Trophoblast cell (in vitro differentiated cells and primary cell): ENCODE data around the gene CELA2B.

Experiments used
- DNase-seq, 2 donors: peaks; one replicate each; pipeline ENCODE4 v3.0.0-alpha.2; 2016
- H2AFZ ChIP-seq: 2 replicates; pipeline ENCODE4 v1.6.1; 2013; ENCODE audit warnings: low read length, moderate library complexity, mild to moderate bottlenecking; ENCODE audit not compliant: insufficient read depth, poor library complexity
- H2AK5ac ChIP-seq: 2 replicates; pipeline ENCODE4 v1.6.1; 2013; ENCODE audit warnings: mild to moderate bottlenecking, low read length
- H2BK120ac ChIP-seq: 2 replicates; pipeline ENCODE4 v1.6.1; 2013; ENCODE audit warnings: low read length, mild to moderate bottlenecking, moderate library complexity; ENCODE audit not compliant: insufficient read depth, poor library complexity
- H2BK12ac ChIP-seq: 2 replicates; pipeline ENCODE4 v1.6.1; 2013; ENCODE audit warnings: mild to moderate bottlenecking, low read length, moderate library complexity
- H2BK5ac ChIP-seq: 2 replicates; pipeline ENCODE4 v1.6.1; 2013; ENCODE audit warnings: low read length, low read depth, moderate library complexity, mild to moderate bottlenecking; ENCODE audit not compliant: poor library complexity
- H3K14ac ChIP-seq: 2 replicates; pipeline ENCODE4 v1.6.1; 2013; ENCODE audit warnings: mild to moderate bottlenecking, low read length
- H3K18ac ChIP-seq: 2 replicates; pipeline ENCODE4 v1.6.1; 2013; ENCODE audit warnings: mild to moderate bottlenecking, low read length
- H3K23ac ChIP-seq: 2 replicates; pipeline ENCODE4 v1.6.1; 2013; ENCODE audit warnings: low read length
- H3K27ac ChIP-seq: 2 replicates; pipeline ENCODE4 v1.5.1; 2013; ENCODE audit warnings: low read depth, mild to moderate bottlenecking, inconsistent platforms, low read length, moderate library complexity
- H3K27me3 ChIP-seq: 2 replicates; pipeline ENCODE4 v1.6.1; 2013; ENCODE audit warnings: inconsistent platforms, mild to moderate bottlenecking, low read length, moderate library complexity; ENCODE audit not compliant: insufficient read depth
- H3K36me3 ChIP-seq, 2 experiments: 1 replicate in 1 of 2; 2 replicates in 1 of 2; pipeline ENCODE4 v1.6.1; 2013; ENCODE audit warnings: low read length in 2 of 2, mild to moderate bottlenecking in 2 of 2, moderate library complexity in 1 of 2; ENCODE audit not compliant: insufficient read depth in 2 of 2, control insufficient read depth in 1 of 2
- H3K4ac ChIP-seq: 2 replicates; pipeline ENCODE4 v1.6.1; 2013; ENCODE audit warnings: low read depth, mild to moderate bottlenecking, low read length, moderate library complexity
- H3K4me1 ChIP-seq, 2 experiments: 1 replicate in 1 of 2; 2 replicates in 1 of 2; pipeline ENCODE4 v1.6.1; 2013; ENCODE audit warnings: low read length in 2 of 2, mild to moderate bottlenecking in 2 of 2, moderate library complexity in 1 of 2; ENCODE audit not compliant: insufficient read depth in 2 of 2, control insufficient read depth in 1 of 2
- H3K4me2 ChIP-seq: 2 replicates; pipeline ENCODE4 v1.6.1; 2013; ENCODE audit warnings: inconsistent platforms, mild to moderate bottlenecking, low read length, moderate library complexity
- H3K4me3 ChIP-seq: 2 replicates; pipeline ENCODE4 v1.5.1; 2013; ENCODE audit warnings: mild to moderate bottlenecking, low read depth, low read length, inconsistent platforms
- H3K79me1 ChIP-seq: one replicate; pipeline ENCODE4 v1.6.1; 2013; ENCODE audit warnings: low read length
- H3K79me2 ChIP-seq: 2 replicates; pipeline ENCODE4 v1.6.1; 2013; ENCODE audit warnings: low read length, mild to moderate bottlenecking; ENCODE audit not compliant: control insufficient read depth, insufficient read depth, poor library complexity
- H3K9ac ChIP-seq: 2 replicates; pipeline ENCODE4 v1.6.1; 2013; ENCODE audit warnings: mild to moderate bottlenecking, low read length
- H3K9me3 ChIP-seq: 2 replicates; pipeline ENCODE4 v1.6.1; 2013; ENCODE audit warnings: low read depth, mild to moderate bottlenecking, control low read depth, inconsistent platforms, low read length; ENCODE audit not compliant: insufficient read depth
- H4K12ac ChIP-seq: 2 replicates; pipeline ENCODE4 v1.6.1; 2013; ENCODE audit warnings: low read depth, mild to moderate bottlenecking, low read length, moderate library complexity
- H4K8ac ChIP-seq: 2 replicates; pipeline ENCODE4 v1.6.1; 2013; ENCODE audit warnings: low read depth, mild to moderate bottlenecking, low read length, moderate library complexity
- H4K91ac ChIP-seq: one replicate; pipeline ENCODE4 v1.6.1; 2013; ENCODE audit warnings: low read depth, mild to moderate bottlenecking, low read length, moderate library complexity
- WGBS: extraction: QIAGEN DNeasy Blood & Tissue Kit; methylation state at CpG from one replicate; pipeline ENCODE4 v1.1.7; 2013; ENCODE audit warnings: missing lambda C conversion rate; ENCODE audit not compliant: insufficient read length, insufficient coverage; ENCODE audit errors: extremely low coverage; 5-methylcytosine and 5-hydroxymethylcytosine counted together

Gene CELA2B

DNA sequence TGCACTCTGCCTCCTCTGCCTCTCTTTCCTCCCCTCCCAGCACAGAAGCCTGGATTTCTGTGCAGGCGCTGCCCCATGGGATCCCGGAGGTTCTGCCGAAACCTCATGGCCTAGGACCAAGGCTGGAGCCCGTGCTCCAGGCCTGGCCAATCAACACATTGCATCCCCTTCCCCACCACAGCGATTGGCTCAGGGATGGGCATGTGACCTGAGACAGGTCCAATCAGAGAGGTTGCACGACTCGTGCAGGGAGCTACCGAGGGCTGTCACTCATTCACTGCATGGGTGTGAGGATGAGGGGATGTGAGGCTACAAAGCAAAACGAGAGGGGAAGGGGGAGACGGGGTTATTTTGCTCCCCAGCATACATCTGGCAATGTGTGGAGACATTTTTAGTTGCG lies 3.3 kb upstream of the CELA2B start:
- no CpG with 5 or more reads among the region's 11 CpGs for WGBS
- Histone ChIP-seq H2BK12ac (no peak overlapping the region), H3K36me3 (no peaks in the 10 kb centered on the region)

GRCh38 chr1:15476927-15477326 lies 1.0 kb downstream of the CELA2B start:
- H3K14ac ChIP-seq, result no peak overlapping the region
- no peak overlapping the region for H3K4ac ChIP-seq
- no peaks in the 10 kb centered on the region for H3K4me1 ChIP-seq
- no peak overlapping the region for H2AK5ac ChIP-seq
- H3K18ac ChIP-seq, result no peak overlapping the region
- no peak overlapping the region for H3K23ac ChIP-seq
- H3K9me3 ChIP-seq, result peaks cover 3% of the 10 kb centered on the region
- H3K4me3 ChIP-seq, result no peak overlapping the region
- H3K27ac ChIP-seq, result no peak overlapping the region
- H3K79me1 ChIP-seq, result no peaks in the 10 kb centered on the region
- DNase-seq, result no peak
- H4K91ac ChIP-seq, result no peak overlapping the region
- H3K9ac ChIP-seq, result no peak overlapping the region
- no peaks in the 10 kb centered on the region for H3K36me3 ChIP-seq
- no peaks in the 10 kb centered on the region for H3K27me3 ChIP-seq
- no peak overlapping the region for H2BK5ac ChIP-seq
- H4K8ac ChIP-seq, result no peak overlapping the region
- H2AFZ ChIP-seq, result no peak overlapping the region
- no peaks in the 10 kb centered on the region for H3K79me2 ChIP-seq
- H4K12ac ChIP-seq, result no peak overlapping the region
- WGBS, result no CpG with 5 or more reads among the region's 3 CpGs
- no peak overlapping the region for H3K4me2 ChIP-seq
- no peak overlapping the region for H2BK12ac ChIP-seq
- H2BK120ac ChIP-seq, result no peak overlapping the region

More for the DNA sequence above, 3.3 kb upstream of the CELA2B start:
- H2BK120ac ChIP-seq, result no peak overlapping the region
- H3K27ac ChIP-seq, result no peak overlapping the region
- H2AFZ ChIP-seq, result no peak overlapping the region
- no peak overlapping the region for H4K12ac ChIP-seq
- no peak overlapping the region for H3K14ac ChIP-seq
- H3K4ac ChIP-seq, result no peak overlapping the region
- H3K79me2 ChIP-seq, result no peaks in the 10 kb centered on the region
- no peak overlapping the region for H2AK5ac ChIP-seq
- no peak overlapping the region for H3K4me2 ChIP-seq
- H3K79me1 ChIP-seq, result no peaks in the 10 kb centered on the region
- H3K23ac ChIP-seq, result no peak overlapping the region
- H3K18ac ChIP-seq, result no peak overlapping the region
- no peak overlapping the region for H4K91ac ChIP-seq
- no peak for DNase-seq
- peaks cover 3% of the 10 kb centered on the region for H3K9me3 ChIP-seq
- H4K8ac ChIP-seq, result no peak overlapping the region
- H3K9ac ChIP-seq, result no peak overlapping the region
- H3K27me3 ChIP-seq, result no peaks in the 10 kb centered on the region
- no peak overlapping the region for H2BK5ac ChIP-seq
- no peak overlapping the region for H3K4me3 ChIP-seq
- H3K4me1 ChIP-seq, result no peaks in the 10 kb centered on the region

DNA sequence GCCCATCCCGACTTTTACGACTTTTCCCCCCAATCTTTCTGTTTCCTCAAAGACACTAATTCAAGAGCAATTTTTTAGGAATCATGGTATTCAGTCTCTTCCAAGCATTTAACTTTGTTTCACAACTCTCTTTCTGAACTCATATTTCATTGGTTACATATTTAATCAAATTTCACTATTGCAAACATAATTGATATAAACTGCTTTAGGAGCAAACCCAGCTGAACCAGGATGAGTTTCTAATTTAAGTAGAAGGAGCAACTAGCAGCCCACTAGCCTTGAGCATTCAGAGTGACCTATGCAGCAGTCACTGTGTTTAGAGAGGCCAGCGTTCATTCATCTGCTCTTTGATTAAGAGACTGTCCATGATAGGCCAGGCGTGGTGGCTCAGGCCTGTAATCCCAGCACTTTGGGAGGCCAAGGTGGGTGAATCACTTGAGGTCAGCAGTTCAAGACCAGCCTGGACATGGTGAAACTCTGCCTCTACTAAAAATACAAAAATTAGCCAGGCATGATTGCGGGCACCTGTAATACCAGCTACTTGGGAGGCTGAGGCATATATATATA lies 1.8 kb downstream of the CELA2B start:
- no peak overlapping the region for H4K12ac ChIP-seq
- no peak overlapping the region for H3K23ac ChIP-seq
- no CpG with 5 or more reads among the region's 5 CpGs for whole genome bisulfite sequencing
- no peak overlapping the region for H3K4me3 ChIP-seq
- H2AK5ac ChIP-seq, result no peak overlapping the region
- H3K4me2 ChIP-seq, result no peak overlapping the region
- no peak overlapping the region for H3K4ac ChIP-seq
- no peak overlapping the region for H3K27ac ChIP-seq
- H3K9ac ChIP-seq, result no peak overlapping the region
- H3K79me1 ChIP-seq, result no peaks in the 10 kb centered on the region
- no peaks in the 10 kb centered on the region for H3K4me1 ChIP-seq
- H2BK5ac ChIP-seq, result no peak overlapping the region
- no peaks in the 10 kb centered on the region for H3K27me3 ChIP-seq
- no peaks in the 10 kb centered on the region for H3K36me3 ChIP-seq
- no peak overlapping the region for H4K91ac ChIP-seq
- H3K14ac ChIP-seq, result no peak overlapping the region
- no peak for DNase-seq
- H3K18ac ChIP-seq, result no peak overlapping the region
- no peak overlapping the region for H2BK120ac ChIP-seq
- H3K79me2 ChIP-seq, result no peaks in the 10 kb centered on the region
- H2AFZ ChIP-seq, result no peak overlapping the region
- peaks cover 2% of the 10 kb centered on the region for H3K9me3 ChIP-seq
- H4K8ac ChIP-seq, result no peak overlapping the region
- H2BK12ac ChIP-seq, result no peak overlapping the region

GRCh38 chr1:15479654-15480347 lies 3.9 kb downstream of the CELA2B start:
- H3K36me3 ChIP-seq, result no peaks in the 10 kb centered on the region
- peaks cover 1% of the 10 kb centered on the region for H3K9me3 ChIP-seq
- no peak overlapping the region for H3K27ac ChIP-seq
- no peaks in the 10 kb centered on the region for H3K27me3 ChIP-seq
- H2BK120ac ChIP-seq, result no peak overlapping the region
- no peak overlapping the region for H3K4me3 ChIP-seq
- no peak overlapping the region for H4K12ac ChIP-seq
- H2BK12ac ChIP-seq, result no peak overlapping the region
- H3K79me1 ChIP-seq, result no peaks in the 10 kb centered on the region
- 100% methylated on average over 2 of the region's 11 CpGs for WGBS
- no peak overlapping the region for H3K9ac ChIP-seq
- H3K4me2 ChIP-seq, result no peak overlapping the region
- H2AFZ ChIP-seq, result no peak overlapping the region
- no peaks in the 10 kb centered on the region for H3K4me1 ChIP-seq
- H3K79me2 ChIP-seq, result no peaks in the 10 kb centered on the region
- no peak overlapping the region for H4K91ac ChIP-seq
- DNase-seq, result no peak
- H3K14ac ChIP-seq, result no peak overlapping the region
- H2AK5ac ChIP-seq, result no peak overlapping the region
- no peak overlapping the region for H3K4ac ChIP-seq
- H2BK5ac ChIP-seq, result no peak overlapping the region
- no peak overlapping the region for H3K18ac ChIP-seq
- no peak overlapping the region for H3K23ac ChIP-seq
- H4K8ac ChIP-seq, result no peak overlapping the region
